ENCODE results near the gene FSTL3.

Gene FSTL3

GRCh38 chr19:651991-652390 lies 24.2 kb upstream of the FSTL3 start:
- no peak overlapping the region for H3K4me3 ChIP-seq (ENCODE audit: control insufficient read depth, low read depth, low read length)
- no peak for TF ChIP-seq CTCF (conservative IDR thresholded peaks at IDR 0.05; ENCODE audit: control insufficient read depth, insufficient read depth, low read depth, low read length)
- DNase-seq (ENCODE audit: low read depth), result no peak

GRCh38 chr19:652467-653389 lies 23.5 kb upstream of the FSTL3 start:
- TF ChIP-seq CTCF (conservative IDR thresholded peaks at IDR 0.05; ENCODE audit: control insufficient read depth, insufficient read depth, low read depth, low read length), result no peak
- DNase-seq (ENCODE audit: low read depth), result no peak
- no peak overlapping the region for H3K4me3 ChIP-seq (ENCODE audit: control insufficient read depth, low read depth, low read length)

- no peak for DNase-seq (ENCODE audit: low read depth)
- TF ChIP-seq CTCF (conservative IDR thresholded peaks at IDR 0.05; ENCODE audit: control insufficient read depth, insufficient read depth, low read depth, low read length), result no peak
- H3K4me3 ChIP-seq (ENCODE audit: control insufficient read depth, low read depth, low read length), result no peak overlapping the region
Measured at GRCh38 chr19:653425-653824, 22.8 kb upstream of the FSTL3 start.

- DNase-seq (ENCODE audit: low read depth), result no peak
- no peak for TF ChIP-seq CTCF (conservative IDR thresholded peaks at IDR 0.05; ENCODE audit: control insufficient read depth, insufficient read depth, low read depth, low read length)
- H3K4me3 ChIP-seq (ENCODE audit: control insufficient read depth, low read depth, low read length), result no peak overlapping the region
Measured at GRCh38 chr19:655691-656090, 20.5 kb upstream of the FSTL3 start.

GRCh38 chr19:656751-657559 lies 19.2 kb upstream of the FSTL3 start:
- DNase-seq (ENCODE audit: low read depth), result no peak
- no peak for TF ChIP-seq CTCF (conservative IDR thresholded peaks at IDR 0.05; ENCODE audit: control insufficient read depth, insufficient read depth, low read depth, low read length)
- no peak overlapping the region for H3K4me3 ChIP-seq (ENCODE audit: control insufficient read depth, low read depth, low read length)

- TF ChIP-seq CTCF (conservative IDR thresholded peaks at IDR 0.05; ENCODE audit: control insufficient read depth, insufficient read depth, low read depth, low read length), result no peak
- no peak overlapping the region for H3K4me3 ChIP-seq (ENCODE audit: control insufficient read depth, low read depth, low read length)
- no peak for DNase-seq (ENCODE audit: low read depth)
Measured at GRCh38 chr19:657611-658010, 18.6 kb upstream of the FSTL3 start.
